Left hindlimb (tissue), 1 donor: ENCODE results near the gene TMEM270.
A peak's percentile ranks its signal among the peaks of the same experiment; 100 is the strongest.
"Not testable (repeated sequence)": the region's sequence is repeated elsewhere in the genome, so short reads cannot be mapped to it uniquely, and the experiment has no call there.

ENCODE experiments used
- DNase-seq: peaks from one replicate; pipeline ENCODE4 v3.0.0-alpha.2; 2018

Gene TMEM270

DNA sequence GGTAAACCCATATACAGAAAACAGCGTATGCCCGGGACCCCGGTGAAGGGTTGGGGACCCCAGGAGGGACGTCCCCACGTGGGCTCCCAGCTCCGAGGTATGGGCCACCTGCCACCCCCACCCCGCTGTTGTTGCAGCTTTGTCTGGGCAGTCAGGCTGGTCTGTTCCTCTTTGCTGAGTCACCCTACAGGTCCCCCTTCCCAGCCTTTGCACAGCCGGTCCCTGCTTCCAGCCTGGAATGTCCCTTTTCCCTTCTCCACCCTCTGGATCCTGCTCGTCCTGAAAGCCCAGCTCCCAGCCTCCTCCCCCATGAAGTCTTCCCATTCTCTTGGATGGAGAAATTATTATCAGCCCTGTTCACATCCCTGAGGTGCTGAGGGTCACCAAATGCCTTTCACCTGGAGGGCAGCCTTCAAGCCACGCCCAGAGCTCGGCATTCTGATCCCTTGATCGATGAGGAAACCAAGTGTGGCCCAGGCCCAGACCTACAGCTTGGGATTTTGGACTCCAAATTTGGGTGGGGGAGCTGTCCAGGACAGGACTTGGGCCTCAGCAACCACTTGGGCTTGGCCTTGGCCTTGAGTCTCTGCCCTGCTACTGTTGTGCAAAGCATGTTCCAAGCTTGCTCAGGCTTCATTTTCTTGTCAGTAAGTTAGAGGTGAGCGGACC, 27.6 kb upstream of the TMEM270 start:
- DNase-seq: no peak

GRCh38 chr7:73834626-73835191, 26.2 kb upstream of the TMEM270 start:
- DNase-seq: no peak

- not testable (repeated sequence) for DNase-seq
Measured at GRCh38 chr7:73837167-73837566, 23.8 kb upstream of the TMEM270 start.

- DNase-seq: no peak
Measured at GRCh38 chr7:73838642-73839041, 22.3 kb upstream of the TMEM270 start.

DNA sequence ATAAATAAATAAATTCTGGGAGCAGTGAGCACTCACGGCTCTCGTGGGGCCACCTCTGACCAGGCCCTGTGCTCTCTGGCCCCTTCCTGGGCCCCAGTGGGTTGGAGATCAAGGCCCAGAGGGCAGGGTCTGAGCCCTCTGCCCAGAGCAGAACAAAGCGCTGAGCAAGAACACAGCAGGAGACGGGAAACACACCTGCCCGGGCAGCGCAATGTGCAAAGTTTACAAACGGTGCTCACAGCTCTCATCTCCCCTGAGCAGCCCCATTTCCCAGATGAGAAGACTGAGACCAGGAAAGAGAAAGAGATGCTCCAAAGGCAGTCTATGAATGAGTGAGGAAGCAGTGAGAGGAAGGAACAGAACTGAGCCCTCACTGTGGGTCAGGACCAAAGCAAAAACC, 21.7 kb upstream of the TMEM270 start:
- no peak for DNase-seq

GRCh38 chr7:73839743-73840714, 20.9 kb upstream of the TMEM270 start:
- DNase-seq: no peak

- no peak for DNase-seq
Measured at GRCh38 chr7:73840715-73841379, 20.1 kb upstream of the TMEM270 start.

- no peak for DNase-seq
Measured at GRCh38 chr7:73841689-73842066, 19.3 kb upstream of the TMEM270 start.

DNA sequence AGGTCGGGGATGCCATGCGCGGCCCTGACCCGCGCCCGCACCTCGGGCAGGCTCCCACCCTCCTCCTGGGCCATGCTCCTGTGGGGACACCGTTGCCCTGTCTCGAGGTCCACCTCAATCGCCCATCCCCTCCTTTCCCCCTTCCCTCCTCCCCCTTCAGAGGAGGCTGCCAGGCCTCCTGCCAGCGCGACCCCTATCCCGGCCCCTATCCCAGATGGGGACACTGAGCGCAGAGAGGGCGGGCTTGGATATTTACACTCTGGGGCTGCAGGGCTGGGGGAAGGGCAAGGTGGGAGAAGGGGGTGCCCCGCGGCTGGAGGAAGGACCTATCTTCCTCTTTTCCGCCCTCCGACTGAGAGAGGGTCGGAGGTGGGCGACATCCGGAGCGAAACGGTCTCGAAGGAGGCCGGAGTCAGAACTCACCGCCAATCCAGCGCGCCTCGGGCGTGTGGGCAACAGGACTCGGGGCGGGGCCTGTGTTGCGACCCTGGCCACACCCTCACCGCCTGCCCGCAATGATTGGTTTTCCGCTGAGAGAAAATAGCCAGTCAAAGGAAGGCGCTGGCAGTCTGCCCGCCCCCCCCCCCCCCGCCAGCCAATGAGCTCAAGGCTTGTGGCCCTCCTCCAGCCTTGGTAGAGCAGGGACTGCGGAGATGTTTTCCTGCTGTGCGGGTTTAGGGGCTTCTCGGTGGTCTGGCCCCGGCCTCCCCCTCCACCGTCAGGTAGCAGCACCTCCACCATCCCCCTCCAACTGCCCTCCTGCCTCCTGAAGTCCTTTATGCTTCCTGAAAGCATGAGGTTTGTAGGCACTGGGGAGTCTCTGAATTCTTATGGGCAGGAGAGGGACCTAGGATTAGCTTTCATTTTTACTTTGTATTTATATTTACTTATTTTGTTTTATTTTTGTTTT, 18.6 kb upstream of the TMEM270 start, which contains the start of gene METTL27:
METTL27 (minus strand) TSS at position 450 of the 910 bp plus-strand sequence; CDS start at position 74, 376 bp downstream.
- DNase-seq: peak; percentile 96

DNA sequence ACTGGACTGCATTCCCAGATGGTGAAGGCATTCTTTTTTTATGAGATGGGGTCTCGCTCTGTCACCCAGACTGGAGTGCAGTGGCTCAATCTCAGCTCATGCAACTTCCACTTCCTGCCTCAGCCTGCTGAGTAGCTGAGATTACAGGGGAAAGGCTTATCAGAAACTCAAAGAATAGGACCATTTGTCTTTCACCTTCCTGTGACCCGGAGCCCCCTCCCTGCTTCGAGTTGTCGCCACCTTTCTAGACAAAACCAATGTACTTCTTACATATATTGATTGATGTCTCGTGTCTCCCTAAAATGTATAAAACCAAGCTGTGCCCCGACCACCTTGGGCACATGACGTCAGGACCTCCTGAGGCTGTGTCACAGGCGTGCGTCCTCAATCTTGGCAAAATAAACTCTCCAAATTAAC, 16.8 kb upstream of the TMEM270 start:
- DNase-seq: no peak

DNA sequence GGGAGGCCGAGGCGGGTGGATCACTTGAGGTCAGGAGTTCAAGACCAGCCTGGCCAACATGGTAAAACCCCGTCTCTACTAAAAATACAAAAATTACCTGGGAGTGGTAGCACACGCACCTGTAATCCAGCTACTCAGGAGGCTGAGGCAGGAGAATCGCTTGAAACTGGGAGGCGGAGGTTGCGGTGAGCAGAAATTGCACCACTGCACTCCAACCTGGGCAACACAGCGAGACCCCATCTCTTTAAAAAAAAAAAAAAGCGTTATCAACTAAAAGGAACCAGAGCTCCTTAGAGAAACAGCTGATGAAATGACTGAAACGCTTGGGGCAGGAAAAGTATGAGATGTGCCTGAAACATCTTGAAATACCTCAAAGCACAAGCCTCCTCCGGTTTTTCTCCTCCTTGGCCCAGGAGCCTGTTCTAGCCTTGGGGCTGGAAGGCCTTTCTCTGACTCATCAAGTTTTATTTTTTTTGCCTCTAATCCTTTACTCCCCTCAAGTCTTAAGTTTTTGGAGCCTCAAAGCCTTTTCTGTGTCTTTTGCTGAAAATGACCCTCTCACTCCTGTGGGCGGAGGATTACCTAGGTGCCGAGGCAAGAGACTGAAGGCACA, 16.0 kb upstream of the TMEM270 start:
- DNase-seq: no peak

- DNase-seq: not testable (repeated sequence)
Measured at GRCh38 chr7:73845701-73846195, 15.2 kb upstream of the TMEM270 start.

- no peak for DNase-seq
Measured at GRCh38 chr7:73847941-73848723, 12.8 kb upstream of the TMEM270 start.

DNA sequence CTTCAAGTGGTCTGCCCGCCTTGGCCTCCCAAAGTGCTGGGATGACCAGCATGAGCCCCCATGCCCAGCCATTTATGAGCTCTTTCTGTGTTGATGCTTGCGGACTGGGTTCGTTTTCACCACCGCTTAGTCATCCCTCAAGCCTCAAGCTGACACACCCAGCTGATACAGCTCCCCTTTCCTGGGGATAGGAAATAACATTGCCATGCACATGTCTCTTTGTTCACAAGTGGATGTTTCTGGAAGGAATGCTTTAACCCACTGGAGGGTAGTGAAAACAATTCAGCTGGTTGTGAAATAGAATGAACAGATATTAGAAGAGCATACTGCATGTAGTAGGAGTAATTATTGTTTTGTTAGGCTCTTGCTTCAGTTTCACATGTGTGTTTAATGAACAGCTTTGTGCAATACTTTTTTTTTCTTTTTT, 10.2 kb upstream of the TMEM270 start:
- DNase-seq: no peak

- no peak for DNase-seq
Measured at GRCh38 chr7:73851410-73852338, 9.3 kb upstream of the TMEM270 start.

DNA sequence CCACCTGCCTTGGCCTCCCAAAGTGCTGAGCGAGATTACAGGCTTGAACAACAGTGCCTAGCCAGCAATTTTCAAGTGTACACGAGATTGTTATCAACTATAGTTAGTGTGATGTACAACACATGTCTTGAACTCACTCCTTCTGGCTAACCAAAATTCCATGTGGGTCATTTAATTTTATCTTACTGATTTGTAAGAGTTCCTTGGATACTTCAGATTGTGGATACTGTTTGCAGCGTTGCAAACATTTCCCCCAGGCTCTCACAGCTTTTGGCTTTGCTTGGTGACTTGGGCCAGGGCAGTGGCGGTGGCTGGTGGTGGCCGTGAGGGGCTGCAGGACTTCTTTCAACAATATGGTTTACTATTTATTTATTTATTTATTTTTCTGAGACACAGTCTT, 8.5 kb upstream of the TMEM270 start:
- no peak for DNase-seq

- no peak for DNase-seq
Measured at GRCh38 chr7:73856941-73857340, 4.0 kb upstream of the TMEM270 start.

DNA sequence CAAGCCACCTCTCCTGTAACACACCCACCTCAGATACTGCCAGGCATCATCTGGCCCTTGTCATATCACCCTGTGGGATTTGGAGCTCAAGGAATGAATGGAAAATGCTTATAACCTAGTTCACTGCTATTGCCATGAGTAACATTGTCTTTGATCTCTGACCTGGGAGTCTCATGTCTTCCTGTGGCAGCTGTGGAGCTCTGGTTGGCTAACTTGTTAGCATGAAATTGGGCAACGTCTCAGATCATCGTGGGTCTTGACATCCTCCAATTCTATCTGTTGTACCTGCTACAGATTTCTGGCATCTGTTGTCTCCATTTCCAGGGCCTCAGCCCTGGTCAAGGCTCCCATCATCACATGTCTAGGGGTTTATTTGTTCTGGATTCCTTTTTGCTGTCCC, 2.2 kb upstream of the TMEM270 start:
- no peak for DNase-seq

DNA sequence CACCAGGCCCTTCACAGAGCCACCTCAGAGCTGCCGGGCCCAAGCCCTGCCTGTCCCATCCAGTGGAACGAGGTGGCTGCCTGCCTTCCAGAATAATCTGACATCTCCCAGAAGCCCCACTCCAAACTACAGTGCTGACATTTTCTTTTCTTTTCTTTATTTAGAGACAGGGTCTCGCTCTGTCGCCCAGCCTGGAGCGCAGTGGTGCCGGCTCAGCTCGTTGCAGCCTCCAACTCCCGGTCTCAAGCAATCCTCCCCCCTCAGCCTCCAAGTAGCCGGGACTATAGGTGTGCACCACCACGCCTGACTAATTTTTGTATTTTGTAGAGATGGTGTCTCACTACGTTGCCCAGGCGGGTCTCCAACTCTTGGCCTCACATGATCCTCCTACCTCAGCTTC, 346 bp downstream of the TMEM270 start:
- no peak for DNase-seq
